ENCODE data around the gene CD300LB. TPM values are rescaled to one million over a fixed set of nuclear protein-coding genes. Genes with fewer than 3 reads are reported as not detected.
"Not testable (repeated sequence)": the region's sequence is repeated elsewhere in the genome, so short reads cannot be mapped to it uniquely, and the experiment has no call there.

Gene CD300LB
- total RNA-seq (2014; rRNA removed; shearing (Covaris generic)) = not detected in 2 replicates
- polyA plus RNA-seq (2014; cell fraction: nucleus; rRNA removed) = not detected in 2 replicates

- DNase-seq (ENCODE audit: extremely low read depth, low read depth) = no peak
Measured at GRCh38 chr17:74531231-74531761, at the start of gene CD300LB. Gene CD300LB, minus strand, starts transcription at chr17:74531475. Its CDS starts 125 bp downstream, at chr17:74531350.

GRCh38 chr17:74579900-74580299 lies 48.6 kb upstream of the CD300LB start:
- no peak for DNase-seq (ENCODE audit: extremely low read depth, low read depth)

GRCh38 chr17:74578979-74579378 lies 47.7 kb upstream of the CD300LB start:
- DNase-seq (ENCODE audit: extremely low read depth, low read depth) = no peak

GRCh38 chr17:74574489-74575142 lies 43.3 kb upstream of the CD300LB start:
- no peak for DNase-seq (ENCODE audit: extremely low read depth, low read depth)

GRCh38 chr17:74573635-74574034 lies 42.4 kb upstream of the CD300LB start:
- not testable (repeated sequence) for DNase-seq (ENCODE audit: extremely low read depth, low read depth)

- DNase-seq (ENCODE audit: extremely low read depth, low read depth) = no peak
Measured at GRCh38 chr17:74573169-74573568, 41.9 kb upstream of the CD300LB start.

GRCh38 chr17:74571621-74572270 lies 40.5 kb upstream of the CD300LB start:
- DNase-seq (ENCODE audit: extremely low read depth, low read depth) = no peak

GRCh38 chr17:74569020-74570003 lies 38.0 kb upstream of the CD300LB start:
- DNase-seq (ENCODE audit: extremely low read depth, low read depth) = peak; percentile 96

- DNase-seq (ENCODE audit: extremely low read depth, low read depth) = no peak
Measured at GRCh38 chr17:74568106-74568873, 37.0 kb upstream of the CD300LB start.

GRCh38 chr17:74567397-74567796 lies 36.1 kb upstream of the CD300LB start, which contains the start of gene CD300H:
Gene CD300H, minus strand, starts transcription at chr17:74567509.
- DNase-seq (ENCODE audit: extremely low read depth, low read depth) = no peak

GRCh38 chr17:74566132-74566753 lies 35.0 kb upstream of the CD300LB start:
- peak; percentile 48 for DNase-seq (ENCODE audit: extremely low read depth, low read depth)

- DNase-seq (ENCODE audit: extremely low read depth, low read depth) = no peak
Measured at GRCh38 chr17:74565126-74565525, 33.9 kb upstream of the CD300LB start.

GRCh38 chr17:74563358-74563757 lies 32.1 kb upstream of the CD300LB start:
- no peak for DNase-seq (ENCODE audit: extremely low read depth, low read depth)

GRCh38 chr17:74561586-74561985 lies 30.3 kb upstream of the CD300LB start:
- DNase-seq (ENCODE audit: extremely low read depth, low read depth) = no peak

- no peak for DNase-seq (ENCODE audit: extremely low read depth, low read depth)
Measured at GRCh38 chr17:74558882-74559519, 27.7 kb upstream of the CD300LB start.

GRCh38 chr17:74558402-74558801 lies 27.1 kb upstream of the CD300LB start:
- DNase-seq (ENCODE audit: extremely low read depth, low read depth) = not testable (repeated sequence)

- DNase-seq (ENCODE audit: extremely low read depth, low read depth) = no peak
Measured at GRCh38 chr17:74555427-74555940, 24.2 kb upstream of the CD300LB start.

GRCh38 chr17:74554909-74555308 lies 23.6 kb upstream of the CD300LB start:
- DNase-seq (ENCODE audit: extremely low read depth, low read depth) = no peak

- DNase-seq (ENCODE audit: extremely low read depth, low read depth) = no peak
Measured at GRCh38 chr17:74552037-74552436, 20.8 kb upstream of the CD300LB start.

All from NCI-H460 (cell line).